Neural crest cell (in vitro differentiated cells): ENCODE measurements around the gene IFT52. TPM values are rescaled to one million over a fixed set of nuclear protein-coding genes. Genes with fewer than 3 reads are reported as not detected.

ENCODE experiments used
- DNase-seq: peaks from one replicate; pipeline ENCODE4 v3.0.0; 2021; ENCODE audit warnings: low read depth, mixed read lengths, low spot score
- H3K27ac Mint-ChIP-seq: one replicate; pipeline ENCODE4 v1.8.0; 2021; ENCODE audit warnings: mild to moderate bottlenecking, mixed read lengths; ENCODE audit not compliant: unreplicated experiment
- H3K27me3 Mint-ChIP-seq: 2 replicates; pipeline ENCODE4 v1.8.0; 2021; ENCODE audit warnings: low read depth, mild to moderate bottlenecking, mixed read lengths
- H3K36me3 Mint-ChIP-seq: 2 replicates; pipeline ENCODE4 v1.8.0; 2021; ENCODE audit warnings: low read depth, mild to moderate bottlenecking, mixed read lengths
- H3K4me1 Mint-ChIP-seq: 2 replicates; pipeline ENCODE4 v1.8.0; 2021; ENCODE audit warnings: mixed read lengths
- H3K4me3 Mint-ChIP-seq: one replicate; pipeline ENCODE4 v1.8.0; 2021; ENCODE audit warnings: mild to moderate bottlenecking, mixed read lengths
- H3K9me3 Mint-ChIP-seq: 2 replicates; pipeline ENCODE4 v1.8.0; 2021; ENCODE audit warnings: mixed read lengths
- total RNA-seq: library from RNA; stranded (reverse); gene quantifications from 2 replicates; pipeline ENCODE4 v1.2.1, GENCODE V29; 2021
- TF ChIP-seq, protein P1 (sequence below): fragments of 200-600 bp; sonication (generic); conservative IDR thresholded peaks from 2 replicates; pipeline ENCODE4 v1.5.0; 2021; ENCODE audit warnings: antibody characterized with exemption, mild to moderate bottlenecking

IFT52 gene
- total RNA-seq, 1 donor from 2014 or later = 57.6 TPM

DNA sequence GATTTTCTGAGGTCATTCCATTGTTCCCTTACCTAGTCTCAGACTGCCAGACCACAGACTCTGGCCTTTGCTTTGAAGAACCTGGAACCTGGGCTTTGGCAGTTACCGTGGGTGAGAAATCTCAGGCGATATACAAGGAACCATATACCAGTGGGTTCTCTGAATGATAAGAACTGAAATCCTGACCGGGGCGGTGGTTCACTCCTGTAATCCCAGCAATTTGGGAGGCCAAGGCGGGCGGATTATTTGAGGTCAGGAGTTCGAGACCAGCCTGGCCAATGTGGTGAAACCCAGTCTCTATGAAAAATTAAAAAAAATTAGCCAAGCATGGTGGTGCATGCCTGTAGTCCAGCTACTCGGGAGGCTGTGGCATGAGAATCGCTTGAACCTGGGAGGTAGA is 46.2 kb upstream of the IFT52 start:
- no peaks in the 10 kb centered on the region for H3K27me3 Mint-ChIP-seq
- no peaks in the 10 kb centered on the region for H3K4me1 Mint-ChIP-seq
- TF ChIP-seq, protein P1, sequence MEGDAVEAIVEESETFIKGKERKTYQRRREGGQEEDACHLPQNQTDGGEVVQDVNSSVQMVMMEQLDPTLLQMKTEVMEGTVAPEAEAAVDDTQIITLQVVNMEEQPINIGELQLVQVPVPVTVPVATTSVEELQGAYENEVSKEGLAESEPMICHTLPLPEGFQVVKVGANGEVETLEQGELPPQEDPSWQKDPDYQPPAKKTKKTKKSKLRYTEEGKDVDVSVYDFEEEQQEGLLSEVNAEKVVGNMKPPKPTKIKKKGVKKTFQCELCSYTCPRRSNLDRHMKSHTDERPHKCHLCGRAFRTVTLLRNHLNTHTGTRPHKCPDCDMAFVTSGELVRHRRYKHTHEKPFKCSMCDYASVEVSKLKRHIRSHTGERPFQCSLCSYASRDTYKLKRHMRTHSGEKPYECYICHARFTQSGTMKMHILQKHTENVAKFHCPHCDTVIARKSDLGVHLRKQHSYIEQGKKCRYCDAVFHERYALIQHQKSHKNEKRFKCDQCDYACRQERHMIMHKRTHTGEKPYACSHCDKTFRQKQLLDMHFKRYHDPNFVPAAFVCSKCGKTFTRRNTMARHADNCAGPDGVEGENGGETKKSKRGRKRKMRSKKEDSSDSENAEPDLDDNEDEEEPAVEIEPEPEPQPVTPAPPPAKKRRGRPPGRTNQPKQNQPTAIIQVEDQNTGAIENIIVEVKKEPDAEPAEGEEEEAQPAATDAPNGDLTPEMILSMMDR = no peak
- H3K36me3 Mint-ChIP-seq = peaks cover 20% of the 10 kb centered on the region
- DNase-seq = no peak
- no peak overlapping the region for H3K4me3 Mint-ChIP-seq
- no peak overlapping the region for H3K27ac Mint-ChIP-seq
- peaks cover 10% of the 10 kb centered on the region for H3K9me3 Mint-ChIP-seq

DNA sequence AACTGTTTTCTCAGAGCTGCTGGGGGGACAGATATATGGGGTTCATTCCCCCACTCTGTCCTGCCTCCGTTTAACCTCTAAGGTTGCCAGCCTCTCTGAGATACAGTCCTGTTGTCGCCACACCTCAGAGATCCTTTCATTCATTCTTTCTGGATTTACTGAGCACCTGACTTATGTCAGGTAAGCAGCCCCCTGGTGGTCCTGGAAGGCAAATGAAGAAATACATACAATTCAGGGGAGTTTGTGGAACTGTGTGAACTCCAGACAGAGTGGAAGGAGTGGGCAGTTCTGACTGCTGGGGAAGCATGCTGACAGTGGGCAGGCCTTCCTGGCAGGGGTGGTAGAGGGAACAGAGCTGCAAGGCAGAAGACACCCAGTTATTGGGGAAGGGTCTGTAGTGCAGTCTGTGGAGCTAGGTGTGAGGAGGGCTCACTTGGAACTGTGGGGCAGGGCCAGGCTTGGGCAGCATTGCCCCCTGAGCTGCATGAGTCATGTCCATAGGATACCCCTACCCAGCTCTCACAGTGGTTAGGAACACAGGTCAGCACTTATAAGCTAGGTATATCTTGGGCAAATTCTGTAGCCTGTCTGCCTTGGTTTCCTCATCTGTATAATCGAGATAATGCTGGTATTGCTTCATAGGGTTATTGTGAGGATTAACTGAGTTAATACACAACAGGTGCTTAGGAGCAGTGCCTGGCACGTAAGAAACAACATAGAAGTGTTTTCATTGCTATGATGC is 44.7 kb upstream of the IFT52 start:
- no peaks in the 10 kb centered on the region for H3K27me3 Mint-ChIP-seq
- H3K9me3 Mint-ChIP-seq = peaks cover 10% of the 10 kb centered on the region
- TF ChIP-seq, protein P1 = no peak
- H3K27ac Mint-ChIP-seq = no peak overlapping the region
- no peak overlapping the region for H3K4me3 Mint-ChIP-seq
- no peak for DNase-seq
- no peaks in the 10 kb centered on the region for H3K4me1 Mint-ChIP-seq
- H3K36me3 Mint-ChIP-seq = peaks cover 20% of the 10 kb centered on the region

DNA sequence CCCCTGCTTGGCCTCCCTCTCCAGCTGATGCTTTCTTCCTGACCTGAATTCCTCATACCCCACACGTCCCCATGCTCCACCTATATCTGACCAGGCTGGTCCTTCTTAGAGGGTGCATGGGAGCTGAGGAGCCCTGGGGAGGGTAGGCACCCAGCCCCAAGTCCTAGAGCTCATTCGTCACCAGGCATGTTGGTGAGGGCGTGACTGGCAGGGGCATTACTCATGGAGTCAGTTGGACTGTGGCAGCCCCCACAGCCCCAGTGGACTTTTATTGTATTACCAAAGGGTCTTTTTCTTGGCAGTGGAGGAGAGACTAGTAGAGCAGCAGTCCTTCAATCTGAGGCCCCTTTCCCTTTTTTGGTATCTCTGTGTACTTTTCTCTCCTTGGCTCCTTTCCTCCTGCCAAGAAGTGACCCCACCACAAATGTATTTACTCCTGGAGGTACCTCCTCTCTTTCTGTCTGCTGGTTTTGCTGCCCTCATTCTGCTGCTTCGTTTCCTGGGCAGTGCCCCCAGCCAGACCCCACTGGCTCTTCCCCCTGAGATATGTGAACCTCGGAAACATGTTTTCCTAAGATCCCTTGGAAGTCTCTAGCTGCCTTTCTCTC is 42.4 kb upstream of the IFT52 start:
- Mint-ChIP-seq H3K27ac (no peak overlapping the region), H3K36me3 (peaks cover 18% of the 10 kb centered on the region), H3K9me3 (peaks cover 10% of the 10 kb centered on the region), H3K4me1 (no peaks in the 10 kb centered on the region), H3K4me3 (no peak overlapping the region), H3K27me3 (no peaks in the 10 kb centered on the region)
- no peak for DNase-seq
- TF ChIP-seq, protein P1 = no peak

DNA sequence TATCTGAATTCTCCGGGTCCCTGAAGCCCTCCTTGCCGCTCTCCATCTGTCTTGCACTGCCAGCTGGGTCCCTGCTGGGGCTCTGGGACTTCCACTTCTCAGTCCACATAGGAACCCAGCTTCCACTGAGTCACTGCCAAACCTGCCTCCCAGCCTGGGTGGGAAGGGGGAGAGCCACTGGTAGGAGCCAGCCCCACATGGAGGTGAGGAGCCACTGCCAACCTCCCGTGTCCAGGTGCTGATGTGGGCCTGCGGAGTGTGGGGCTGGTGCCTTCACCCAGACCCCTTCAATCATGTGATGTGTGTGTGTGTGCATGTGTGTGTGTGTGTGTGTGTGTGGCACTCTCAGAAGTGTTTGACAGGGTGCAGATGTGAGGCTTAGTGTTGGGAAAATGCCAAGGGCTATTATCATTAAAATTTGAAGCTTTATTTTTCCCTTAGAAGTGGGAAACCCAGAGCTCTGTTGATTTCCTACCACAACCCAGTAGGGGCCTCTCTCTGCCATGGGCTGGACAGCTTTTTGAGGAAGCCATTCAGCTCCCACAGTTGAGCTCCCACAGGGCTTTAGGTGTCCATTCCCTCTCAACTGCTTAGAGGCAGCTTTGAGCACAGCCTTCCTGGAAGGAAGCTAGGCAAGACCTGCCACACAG is 41.2 kb upstream of the IFT52 start:
- no peak overlapping the region for H3K27ac Mint-ChIP-seq
- TF ChIP-seq, protein P1 = no peak
- no peak for DNase-seq
- no peaks in the 10 kb centered on the region for H3K4me1 Mint-ChIP-seq
- no peak overlapping the region for H3K4me3 Mint-ChIP-seq
- peaks cover 18% of the 10 kb centered on the region for H3K36me3 Mint-ChIP-seq
- H3K9me3 Mint-ChIP-seq = peaks cover 10% of the 10 kb centered on the region
- no peaks in the 10 kb centered on the region for H3K27me3 Mint-ChIP-seq

DNA sequence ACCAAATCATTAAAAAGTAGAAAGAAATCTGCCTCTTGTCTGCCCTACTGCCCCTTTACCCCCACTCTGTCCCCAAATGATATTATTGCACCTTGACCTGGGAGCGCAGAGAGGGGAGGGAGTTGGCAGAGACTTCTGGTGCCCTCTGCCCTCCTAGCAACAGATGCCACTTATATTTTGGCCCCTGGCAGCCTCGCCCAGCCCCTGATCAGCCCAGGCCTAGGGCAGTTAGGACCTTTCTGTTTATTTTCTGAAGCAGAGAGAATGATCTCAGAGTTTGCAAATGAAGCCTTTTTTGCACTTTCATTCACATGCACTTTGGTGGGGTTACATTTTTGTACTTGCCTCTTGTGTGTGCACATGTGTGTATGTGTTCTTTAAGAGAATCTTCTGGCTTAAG is 40.3 kb upstream of the IFT52 start:
- Mint-ChIP-seq H3K36me3 (peaks cover 18% of the 10 kb centered on the region), H3K27ac (no peak overlapping the region), H3K27me3 (no peaks in the 10 kb centered on the region), H3K4me1 (no peaks in the 10 kb centered on the region), H3K9me3 (peaks cover 10% of the 10 kb centered on the region), H3K4me3 (no peak overlapping the region)
- DNase-seq = no peak
- TF ChIP-seq, protein P1 = no peak
